Brain microvascular endothelial cell (primary cell): ENCODE data around the gene TCF7L2.
A peak's percentile ranks its signal among the peaks of the same experiment; 100 is the strongest.
"Not testable (repeated sequence)": the region's sequence is repeated elsewhere in the genome, so short reads cannot be mapped to it uniquely, and the experiment has no call there.

Experiments
- DNase-seq: peaks from one replicate; pipeline ENCODE4 v3.0.0-alpha.2; 2020
- H3K27ac ChIP-seq: fragments of 250-450 bp; sonication (Bioruptor Pico); 2 replicates; pipeline ENCODE4 v1.5.1; 2020; ENCODE audit warnings: mild to moderate bottlenecking, moderate library complexity
- H3K27me3 ChIP-seq: fragments of 250-450 bp; sonication (Bioruptor Pico); replicated peaks from 2 replicates; pipeline ENCODE4 v1.5.1; 2020; ENCODE audit warnings: mild to moderate bottlenecking
- H3K36me3 ChIP-seq: fragments of 250-450 bp; sonication (Bioruptor Pico); replicated peaks from 2 replicates; pipeline ENCODE4 v1.5.1; 2020; ENCODE audit warnings: mild to moderate bottlenecking
- H3K4me3 ChIP-seq: 2 replicates; pipeline ENCODE4 v1.5.1; 2011; ENCODE audit warnings: low read depth, mild to moderate bottlenecking, control low read depth, low read length, moderate library complexity
- in situ Hi-C: cut with HindIII; loops from 2 replicates; pipeline ENCODE4 v1.10.0; 2017; ENCODE audit warnings: low sequenced_read_pairs, low pct_ligation_motif_present
- TF ChIP-seq, protein P1 (sequence below): IDR thresholded peaks from 2 replicates; pipeline ENCODE4 v1.5.1; 2011; ENCODE audit warnings: low read depth, mild to moderate bottlenecking, moderate library complexity, low read length, control low read depth, inconsistent platforms; ENCODE audit errors: missing control alignments

The TCF7L2 gene

DNA sequence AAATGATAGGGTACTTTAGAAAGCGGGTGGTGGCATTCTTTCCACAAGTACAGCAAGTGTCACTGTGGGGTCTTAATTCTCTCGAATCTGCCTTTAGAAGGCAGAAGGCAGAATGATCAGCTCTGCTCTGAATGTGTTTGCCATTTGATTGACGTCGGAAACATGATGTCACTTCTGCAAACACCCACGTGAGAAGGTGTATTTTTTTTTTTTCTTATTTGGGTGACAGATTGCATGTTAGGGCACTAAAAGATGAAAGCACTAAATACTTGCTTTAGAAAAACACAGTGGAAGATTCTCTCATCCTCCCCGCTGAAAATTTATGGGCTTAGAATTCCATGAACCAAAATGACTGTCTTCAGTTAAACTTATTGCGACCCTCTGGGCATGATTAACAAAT is 150.2 kb downstream of the TCF7L2 start:
- TF ChIP-seq, protein P1, sequence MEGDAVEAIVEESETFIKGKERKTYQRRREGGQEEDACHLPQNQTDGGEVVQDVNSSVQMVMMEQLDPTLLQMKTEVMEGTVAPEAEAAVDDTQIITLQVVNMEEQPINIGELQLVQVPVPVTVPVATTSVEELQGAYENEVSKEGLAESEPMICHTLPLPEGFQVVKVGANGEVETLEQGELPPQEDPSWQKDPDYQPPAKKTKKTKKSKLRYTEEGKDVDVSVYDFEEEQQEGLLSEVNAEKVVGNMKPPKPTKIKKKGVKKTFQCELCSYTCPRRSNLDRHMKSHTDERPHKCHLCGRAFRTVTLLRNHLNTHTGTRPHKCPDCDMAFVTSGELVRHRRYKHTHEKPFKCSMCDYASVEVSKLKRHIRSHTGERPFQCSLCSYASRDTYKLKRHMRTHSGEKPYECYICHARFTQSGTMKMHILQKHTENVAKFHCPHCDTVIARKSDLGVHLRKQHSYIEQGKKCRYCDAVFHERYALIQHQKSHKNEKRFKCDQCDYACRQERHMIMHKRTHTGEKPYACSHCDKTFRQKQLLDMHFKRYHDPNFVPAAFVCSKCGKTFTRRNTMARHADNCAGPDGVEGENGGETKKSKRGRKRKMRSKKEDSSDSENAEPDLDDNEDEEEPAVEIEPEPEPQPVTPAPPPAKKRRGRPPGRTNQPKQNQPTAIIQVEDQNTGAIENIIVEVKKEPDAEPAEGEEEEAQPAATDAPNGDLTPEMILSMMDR, result no peak
- Histone ChIP-seq H3K36me3 (no peaks in the 10 kb centered on the region), H3K27me3 (no peaks in the 10 kb centered on the region), H3K4me3 (no peak overlapping the region), H3K27ac (no peak overlapping the region)
- in situ Hi-C loops, result no loop called here
- DNase-seq, result no peak

DNA sequence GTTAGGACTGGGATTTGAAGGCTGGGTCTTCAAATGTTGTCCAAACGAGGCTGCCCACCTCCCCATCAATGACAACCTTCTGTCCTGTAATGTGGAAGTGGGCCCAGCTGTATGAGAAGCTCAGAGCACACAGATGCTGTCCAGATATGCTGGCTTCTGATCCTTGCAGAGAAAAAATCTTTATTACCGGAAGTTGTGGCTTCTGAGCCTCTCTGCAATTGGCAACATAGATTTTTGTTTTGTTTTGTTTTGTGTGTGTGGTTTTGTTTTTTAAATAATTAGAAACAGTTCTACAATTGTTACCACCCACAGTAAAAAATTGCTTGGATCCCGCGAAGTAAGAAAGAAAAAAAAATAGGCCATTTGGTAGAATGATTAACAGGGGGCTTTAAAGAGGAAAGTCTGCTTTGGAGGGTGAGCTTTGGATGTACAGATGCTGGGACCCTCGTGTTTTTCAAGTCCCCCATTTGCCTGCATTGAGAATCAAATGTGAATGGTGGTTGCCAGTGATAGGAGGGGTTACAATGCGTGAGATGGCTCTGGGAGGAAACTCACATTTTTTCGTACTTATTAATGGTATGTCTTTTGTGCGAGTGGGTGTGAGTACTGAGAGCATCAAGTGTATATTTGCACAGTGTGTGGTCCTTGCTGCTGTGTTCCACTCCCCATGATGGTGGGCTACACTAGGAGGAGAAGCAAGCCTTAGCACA is 153.2 kb downstream of the TCF7L2 start:
- TF ChIP-seq, protein P1, result no peak
- DNase-seq, result no peak
- Histone ChIP-seq H3K36me3 (no peaks in the 10 kb centered on the region), H3K27me3 (no peaks in the 10 kb centered on the region), H3K27ac (no peak overlapping the region), H3K4me3 (no peak overlapping the region)
- in situ Hi-C loops, result no loop called here

DNA sequence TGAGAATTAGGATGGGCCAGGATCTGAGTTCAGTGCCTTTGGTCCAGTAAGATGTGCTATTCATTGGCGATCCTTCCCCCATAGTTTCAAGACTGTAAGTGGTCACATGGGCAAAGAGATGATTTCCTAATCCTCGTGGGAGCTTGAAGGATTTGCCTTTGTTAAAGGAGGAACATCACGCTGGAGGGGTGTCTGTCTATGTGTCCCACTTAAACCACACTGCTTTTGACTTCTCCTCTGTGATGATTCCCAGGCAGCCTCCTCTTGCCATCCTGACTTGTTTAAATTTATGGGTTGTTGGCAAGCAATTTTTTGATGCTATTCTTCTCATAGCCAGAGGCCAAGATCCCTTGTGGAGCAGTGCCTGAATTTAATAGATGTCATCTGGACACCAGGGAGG is 154.0 kb downstream of the TCF7L2 start:
- no peaks in the 10 kb centered on the region for H3K27me3 ChIP-seq
- no peaks in the 10 kb centered on the region for H3K36me3 ChIP-seq
- no peak overlapping the region for H3K4me3 ChIP-seq
- no peak for DNase-seq
- no peak overlapping the region for H3K27ac ChIP-seq
- TF ChIP-seq, protein P1, result no peak
- in situ Hi-C loops, result no loop called here

DNA sequence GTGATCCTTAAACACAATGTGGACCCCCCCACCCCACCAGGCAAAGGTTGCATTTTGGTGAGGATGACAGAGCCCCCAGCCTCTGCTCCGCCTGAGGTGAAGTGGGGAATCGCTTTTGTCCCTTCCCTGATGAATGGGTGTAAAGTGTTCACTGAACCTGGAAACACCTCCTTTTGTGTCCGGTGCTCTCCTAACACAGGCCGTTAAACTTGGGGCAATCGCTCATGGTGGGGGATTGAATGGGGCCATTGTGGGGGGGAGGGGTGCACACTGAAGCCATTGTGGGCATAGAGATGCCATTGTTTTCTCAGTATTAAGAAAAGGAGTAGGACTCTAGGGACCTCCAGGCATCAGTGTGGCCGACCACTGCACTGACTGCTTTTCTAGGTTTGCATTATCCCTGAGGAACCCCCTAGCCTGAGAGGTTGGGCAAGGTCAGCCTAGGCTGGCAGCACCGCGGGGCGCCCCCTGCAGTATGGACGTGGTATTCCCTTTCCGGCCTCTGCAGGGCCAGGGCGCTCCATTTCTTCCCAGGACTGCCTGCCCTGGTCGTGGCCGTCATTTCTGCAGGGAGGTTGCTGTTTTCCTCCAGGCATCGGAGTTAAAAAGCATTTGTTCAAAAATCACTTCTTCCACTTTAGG is 158.3 kb downstream of the TCF7L2 start:
- no peak overlapping the region for H3K27ac ChIP-seq
- in situ Hi-C loops, result no loop called here
- DNase-seq, result no peak
- H3K4me3 ChIP-seq, result no peak overlapping the region
- TF ChIP-seq, protein P1, result peak; percentile 73
- H3K36me3 ChIP-seq, result no peaks in the 10 kb centered on the region
- H3K27me3 ChIP-seq, result no peaks in the 10 kb centered on the region

DNA sequence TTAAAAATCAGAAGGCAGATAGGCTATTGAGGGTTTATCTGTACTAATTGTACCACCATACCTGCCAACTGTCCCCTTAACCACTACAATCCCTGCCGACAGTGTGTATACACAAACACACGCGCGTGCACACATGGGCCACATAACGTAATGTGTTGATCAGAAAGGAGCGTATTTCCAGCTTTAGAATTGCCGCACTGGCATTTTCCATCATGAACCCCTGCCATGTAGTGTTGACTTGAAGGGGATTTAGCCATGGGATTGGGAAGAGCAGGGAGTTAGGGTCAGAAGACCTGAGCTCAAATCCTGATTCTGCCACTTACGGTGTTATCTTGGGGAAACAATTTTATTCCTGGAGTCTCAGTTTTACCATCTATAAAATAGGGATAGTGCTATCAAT is 158.9 kb downstream of the TCF7L2 start:
- in situ Hi-C loops, result no loop called here
- H3K27ac ChIP-seq, result no peak overlapping the region
- no peaks in the 10 kb centered on the region for H3K27me3 ChIP-seq
- no peaks in the 10 kb centered on the region for H3K36me3 ChIP-seq
- no peak overlapping the region for H3K4me3 ChIP-seq
- DNase-seq, result no peak
- TF ChIP-seq, protein P1, result no peak

DNA sequence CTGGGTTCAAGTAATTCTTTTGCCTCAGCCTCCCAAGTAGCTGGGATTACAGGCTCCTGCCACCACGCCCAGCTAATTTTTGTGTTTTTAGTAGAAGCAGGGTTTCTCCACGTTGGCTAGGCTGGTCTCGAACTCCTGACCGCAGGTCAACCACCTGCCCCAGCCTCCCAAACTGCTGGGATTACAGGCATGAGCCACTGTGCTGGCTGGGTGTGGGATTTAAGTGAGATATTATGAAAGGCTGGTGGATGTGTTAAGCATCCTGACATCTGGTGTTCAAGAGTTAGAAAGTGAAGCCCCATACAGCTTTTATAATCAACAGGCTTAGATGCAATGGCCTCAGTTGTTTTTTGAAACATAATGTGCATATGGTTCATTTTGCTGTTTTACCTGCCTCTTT is 159.4 kb downstream of the TCF7L2 start:
- H3K36me3 ChIP-seq, in situ Hi-C loops, H3K27me3 ChIP-seq, H3K4me3 ChIP-seq, DNase-seq, H3K27ac ChIP-seq: not testable (repeated sequence)
